ENCODE measurements around the gene SUN1. TPM values are rescaled to one million over a fixed set of nuclear protein-coding genes. Genes with fewer than 3 reads are reported as not detected.

The SUN1 gene
- total RNA-seq, 4 donors from 2014 or later = 243 to 263 (median 244) TPM

DNA sequence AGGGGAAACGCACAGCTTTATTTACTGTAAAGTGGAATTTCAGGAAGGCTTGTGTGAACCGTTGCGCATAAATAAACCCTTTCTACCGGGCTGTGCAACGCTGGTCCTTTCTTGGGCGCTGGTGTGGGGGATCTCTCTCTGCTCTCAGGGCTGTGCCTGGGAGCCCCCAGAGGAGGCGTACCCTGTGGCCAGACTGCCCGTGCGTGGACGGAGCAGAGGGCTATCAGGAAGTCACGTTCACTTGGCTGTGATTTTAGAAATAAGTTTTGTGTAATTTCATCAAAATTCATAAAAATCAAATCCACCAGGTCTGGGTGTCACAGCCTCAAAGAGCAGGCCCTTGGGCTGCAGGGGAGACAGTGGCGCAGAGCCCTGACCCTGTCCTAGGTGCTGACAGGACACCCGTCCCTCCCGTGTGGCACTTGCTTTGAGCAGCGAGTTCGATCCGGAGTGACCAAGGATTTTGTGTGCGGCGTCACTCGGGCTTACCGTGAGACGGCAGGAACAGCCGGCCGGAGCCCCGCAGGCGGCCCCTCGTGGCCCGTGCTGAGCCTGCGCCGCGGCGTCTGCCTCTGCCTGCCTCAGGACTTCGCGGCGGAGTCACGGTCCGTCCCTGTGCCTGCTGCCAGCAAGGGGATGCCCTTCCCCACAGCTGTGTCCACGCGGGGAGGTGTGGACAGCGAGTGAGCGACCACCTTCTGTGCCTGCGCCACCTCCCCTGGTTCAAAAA, 64.2 kb downstream of the SUN1 start:
- WGBS, 2 donors = 89 to 91% methylated on average over 29 to 42 of the region's 42 CpGs
- peaks cover 8 to 85% (median 22%) of the 10 kb centered on the region in 3 donors for H3K36me3 ChIP-seq

DNA sequence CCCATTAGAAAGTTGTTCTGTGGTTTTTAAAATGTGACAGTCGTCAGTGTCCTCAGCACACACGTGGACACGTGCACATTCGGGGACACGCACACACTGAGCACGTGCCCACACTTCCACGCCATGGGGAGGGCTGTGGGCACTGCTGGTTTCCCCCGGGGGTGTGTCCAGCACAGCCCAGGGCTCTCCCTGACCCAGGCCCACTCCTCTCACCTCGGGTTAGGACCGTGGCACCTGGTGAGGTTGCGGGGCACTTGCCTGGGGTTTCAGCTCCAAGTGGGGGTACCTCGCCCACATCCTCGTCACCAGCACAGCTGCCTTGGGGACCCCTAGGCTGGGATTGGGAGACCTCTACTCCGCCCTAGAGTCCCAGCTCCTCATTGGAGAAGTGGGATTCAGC, 64.8 kb downstream of the SUN1 start:
- no peak for DNase-seq (ENCODE audit: low spot score in 2 of 2)
- Histone ChIP-seq H3K27me3 (no peaks in the 10 kb centered on the region), H3K9me3 (no peaks in the 10 kb centered on the region), H3K36me3 (peaks cover 5 to 80% (median 22%) of the 10 kb centered on the region in 3 donors), H3K4me1 (peaks cover 0 to 43% (median 10%) of the 10 kb centered on the region in 4 donors), H3K27ac (no peak overlapping the region), H3K4me3 (no peak overlapping the region)
- 90 to 94% methylated on average over 10 to 14 of the region's 14 CpGs for WGBS, 2 donors
- TF ChIP-seq, protein P1, sequence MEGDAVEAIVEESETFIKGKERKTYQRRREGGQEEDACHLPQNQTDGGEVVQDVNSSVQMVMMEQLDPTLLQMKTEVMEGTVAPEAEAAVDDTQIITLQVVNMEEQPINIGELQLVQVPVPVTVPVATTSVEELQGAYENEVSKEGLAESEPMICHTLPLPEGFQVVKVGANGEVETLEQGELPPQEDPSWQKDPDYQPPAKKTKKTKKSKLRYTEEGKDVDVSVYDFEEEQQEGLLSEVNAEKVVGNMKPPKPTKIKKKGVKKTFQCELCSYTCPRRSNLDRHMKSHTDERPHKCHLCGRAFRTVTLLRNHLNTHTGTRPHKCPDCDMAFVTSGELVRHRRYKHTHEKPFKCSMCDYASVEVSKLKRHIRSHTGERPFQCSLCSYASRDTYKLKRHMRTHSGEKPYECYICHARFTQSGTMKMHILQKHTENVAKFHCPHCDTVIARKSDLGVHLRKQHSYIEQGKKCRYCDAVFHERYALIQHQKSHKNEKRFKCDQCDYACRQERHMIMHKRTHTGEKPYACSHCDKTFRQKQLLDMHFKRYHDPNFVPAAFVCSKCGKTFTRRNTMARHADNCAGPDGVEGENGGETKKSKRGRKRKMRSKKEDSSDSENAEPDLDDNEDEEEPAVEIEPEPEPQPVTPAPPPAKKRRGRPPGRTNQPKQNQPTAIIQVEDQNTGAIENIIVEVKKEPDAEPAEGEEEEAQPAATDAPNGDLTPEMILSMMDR (IDR thresholded peaks at IDR 0.05) = no peak
- TF ChIP-seq EP300 (IDR thresholded peaks at IDR 0.05) (no peak), POLR2A (IDR thresholded peaks at IDR 0.05) (no peak)

More for the DNA sequence above, 64.2 kb downstream of the SUN1 start:
- no peak for DNase-seq (ENCODE audit: low spot score in 2 of 2)
- Histone ChIP-seq H3K4me1 (peaks cover 0 to 38% (median 10%) of the 10 kb centered on the region in 4 donors), H3K27ac (no peak overlapping the region), H3K4me3 (no peak overlapping the region), H3K9me3 (no peaks in the 10 kb centered on the region), H3K27me3 (no peaks in the 10 kb centered on the region)
- TF ChIP-seq, protein P1 (IDR thresholded peaks at IDR 0.05) = no peak
- TF ChIP-seq POLR2A (IDR thresholded peaks at IDR 0.05) = no peak

DNA sequence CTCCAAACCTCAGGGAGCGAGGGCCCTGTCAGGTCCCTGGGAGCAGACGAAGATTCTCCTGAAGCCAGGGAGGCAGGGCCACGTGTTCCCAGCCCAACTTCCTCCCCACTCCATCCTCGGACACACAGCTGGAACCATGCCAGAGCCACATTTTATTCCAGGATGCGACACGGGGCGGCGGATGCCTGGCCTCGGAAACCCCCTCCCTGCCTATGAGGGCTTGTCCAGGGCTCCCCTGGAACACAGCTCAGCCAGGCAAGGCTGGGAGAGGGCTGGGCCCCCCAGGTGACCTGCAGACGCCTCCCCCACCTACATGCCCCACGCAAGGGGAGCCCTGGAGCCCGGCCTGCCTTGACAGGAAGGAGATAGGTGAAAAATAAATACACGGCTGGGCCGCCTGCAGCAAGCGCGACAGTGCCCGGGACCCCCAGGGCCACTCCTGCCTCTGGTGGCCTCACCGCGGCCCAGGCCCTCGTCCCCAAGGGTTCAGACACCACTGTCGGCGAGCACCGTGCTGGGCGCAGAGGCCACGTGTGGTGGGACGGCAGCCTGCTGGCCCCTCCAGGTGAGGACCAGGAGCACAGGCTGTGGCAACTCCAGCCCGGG, 65.6 kb downstream of the SUN1 start:
- WGBS, 2 donors = 64 to 72% methylated on average over 13 to 22 of the region's 27 CpGs
- Histone ChIP-seq H3K27ac (no peak overlapping the region), H3K36me3 (peaks cover 2 to 72% (median 22%) of the 10 kb centered on the region in 3 donors), H3K4me3 (no peak overlapping the region), H3K27me3 (no peaks in the 10 kb centered on the region), H3K4me1 (peaks cover 0 to 43% (median 10%) of the 10 kb centered on the region in 4 donors), H3K9me3 (no peaks in the 10 kb centered on the region)
- TF ChIP-seq, protein P1 (IDR thresholded peaks at IDR 0.05) = no peak
- no peak for TF ChIP-seq POLR2A (IDR thresholded peaks at IDR 0.05)
- TF ChIP-seq EP300 (IDR thresholded peaks at IDR 0.05) = no peak
- DNase-seq (ENCODE audit: low spot score in 2 of 2) = no peak

DNA sequence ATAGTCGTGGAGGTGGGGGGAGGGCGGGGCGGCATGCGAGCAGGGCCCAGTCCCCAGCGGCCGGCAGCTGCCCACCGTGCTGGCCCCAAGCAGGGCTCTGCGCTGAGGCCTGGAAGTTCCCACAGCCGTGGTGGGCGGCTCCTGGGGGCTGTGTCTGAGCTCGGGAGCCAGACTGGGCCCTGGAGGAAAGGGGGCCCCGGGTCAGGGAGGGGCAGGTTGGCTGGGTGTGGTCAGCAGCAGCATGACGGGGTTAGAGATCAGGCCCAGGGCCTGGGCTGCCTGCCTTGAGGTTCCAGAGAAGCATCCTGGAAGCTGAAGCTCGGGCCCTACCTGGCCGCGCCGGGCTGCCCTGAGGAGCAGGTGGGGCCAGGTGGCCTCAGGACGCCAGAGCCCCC, 66.2 kb downstream of the SUN1 start:
- H3K27me3 ChIP-seq = peaks cover 0 to under 1% of the 10 kb centered on the region in 2 donors
- H3K4me3 ChIP-seq = no peak overlapping the region
- DNase-seq (ENCODE audit: low spot score in 2 of 2) = no peak
- TF ChIP-seq EP300 (IDR thresholded peaks at IDR 0.05) = no peak
- TF ChIP-seq POLR2A (IDR thresholded peaks at IDR 0.05) = no peak
- TF ChIP-seq, protein P1 (IDR thresholded peaks at IDR 0.05) = no peak
- H3K9me3 ChIP-seq = no peaks in the 10 kb centered on the region
- H3K27ac ChIP-seq = no peak overlapping the region
- peaks cover 2 to 66% (median 22%) of the 10 kb centered on the region in 3 donors for H3K36me3 ChIP-seq
- WGBS, 2 donors = 80 to 82% methylated on average over 1 to 18 of the region's 18 CpGs
- peaks cover 0 to 43% (median 10%) of the 10 kb centered on the region in 4 donors for H3K4me1 ChIP-seq
